ENCODE measurements around the gene TMPRSS11F.
"Not testable (repeated sequence)": the region's sequence is repeated elsewhere in the genome, so short reads cannot be mapped to it uniquely, and the experiment has no call there.

Gene TMPRSS11F

DNA sequence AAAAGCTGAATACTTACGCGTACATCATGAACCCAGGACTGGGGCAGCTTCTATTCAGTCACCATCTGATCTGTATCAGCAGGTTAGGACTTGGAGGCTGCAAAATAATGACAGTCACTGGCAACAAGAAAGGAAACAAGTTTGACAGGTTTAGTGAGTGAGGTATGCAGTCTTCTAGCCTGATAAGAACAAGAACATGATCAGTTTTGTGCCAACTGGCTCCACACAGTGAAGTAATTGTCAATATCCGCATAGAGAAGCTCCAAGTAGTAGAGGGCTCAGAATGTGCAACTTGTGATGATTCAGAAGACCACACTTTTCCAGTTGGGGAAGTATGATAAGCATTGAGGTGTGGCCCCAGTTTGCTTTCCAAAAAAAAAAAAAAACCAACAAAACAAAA, at the start of gene TMPRSS11F:
Gene TMPRSS11F, minus strand, starts transcription at position 77 of the 400 bp plus-strand sequence. Its CDS starts 49 bp downstream, at position 28.
- no peak within 1 kb of the TSS for H3K9ac ChIP-seq (ENCODE audit: low read length)
- no peaks in the 10 kb centered on the region for H3K79me2 ChIP-seq (ENCODE audit: low read length)
- H3K4me1 ChIP-seq (ENCODE audit: low read length): no peaks in the 10 kb centered on the region
- H4K20me1 ChIP-seq (ENCODE audit: insufficient read depth, low read length): no peaks in the 10 kb centered on the region
- H3K27ac ChIP-seq (ENCODE audit: low read length): no peak within 1 kb of the TSS
- no peaks in the 10 kb centered on the region for H3K36me3 ChIP-seq (replicated peaks; ENCODE audit: low read depth, low read length)
- H3K4me2 ChIP-seq (ENCODE audit: low read length): no peak within 1 kb of the TSS
- H3K27me3 ChIP-seq (ENCODE audit: low read depth, low read length): no peaks in the 10 kb centered on the region
- H3K9me3 ChIP-seq (ENCODE audit: insufficient read depth, low read length): no peaks in the 10 kb centered on the region
- H3K4me3 ChIP-seq (ENCODE audit: low read length): no peak within 1 kb of the TSS
- H2AFZ ChIP-seq (ENCODE audit: low read depth, low read length): no peak within 1 kb of the TSS
- no peak for TF ChIP-seq EZH2phosphoT487 (IDR thresholded peaks at IDR 0.05; ENCODE audit: low read depth)
- TF ChIP-seq, protein P1, sequence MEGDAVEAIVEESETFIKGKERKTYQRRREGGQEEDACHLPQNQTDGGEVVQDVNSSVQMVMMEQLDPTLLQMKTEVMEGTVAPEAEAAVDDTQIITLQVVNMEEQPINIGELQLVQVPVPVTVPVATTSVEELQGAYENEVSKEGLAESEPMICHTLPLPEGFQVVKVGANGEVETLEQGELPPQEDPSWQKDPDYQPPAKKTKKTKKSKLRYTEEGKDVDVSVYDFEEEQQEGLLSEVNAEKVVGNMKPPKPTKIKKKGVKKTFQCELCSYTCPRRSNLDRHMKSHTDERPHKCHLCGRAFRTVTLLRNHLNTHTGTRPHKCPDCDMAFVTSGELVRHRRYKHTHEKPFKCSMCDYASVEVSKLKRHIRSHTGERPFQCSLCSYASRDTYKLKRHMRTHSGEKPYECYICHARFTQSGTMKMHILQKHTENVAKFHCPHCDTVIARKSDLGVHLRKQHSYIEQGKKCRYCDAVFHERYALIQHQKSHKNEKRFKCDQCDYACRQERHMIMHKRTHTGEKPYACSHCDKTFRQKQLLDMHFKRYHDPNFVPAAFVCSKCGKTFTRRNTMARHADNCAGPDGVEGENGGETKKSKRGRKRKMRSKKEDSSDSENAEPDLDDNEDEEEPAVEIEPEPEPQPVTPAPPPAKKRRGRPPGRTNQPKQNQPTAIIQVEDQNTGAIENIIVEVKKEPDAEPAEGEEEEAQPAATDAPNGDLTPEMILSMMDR (IDR thresholded peaks at IDR 0.05; ENCODE audit: low read depth, low read length): no peak

GRCh38 chr4:68176904-68177303, 47.2 kb upstream of the TMPRSS11F start:
- peak overlapping the region; percentile 68 for H2AFZ ChIP-seq (ENCODE audit: low read depth, low read length)
- no peak for TF ChIP-seq EZH2phosphoT487 (IDR thresholded peaks at IDR 0.05; ENCODE audit: low read depth)
- TF ChIP-seq, protein P1 (IDR thresholded peaks at IDR 0.05; ENCODE audit: low read depth, low read length): no peak

DNA sequence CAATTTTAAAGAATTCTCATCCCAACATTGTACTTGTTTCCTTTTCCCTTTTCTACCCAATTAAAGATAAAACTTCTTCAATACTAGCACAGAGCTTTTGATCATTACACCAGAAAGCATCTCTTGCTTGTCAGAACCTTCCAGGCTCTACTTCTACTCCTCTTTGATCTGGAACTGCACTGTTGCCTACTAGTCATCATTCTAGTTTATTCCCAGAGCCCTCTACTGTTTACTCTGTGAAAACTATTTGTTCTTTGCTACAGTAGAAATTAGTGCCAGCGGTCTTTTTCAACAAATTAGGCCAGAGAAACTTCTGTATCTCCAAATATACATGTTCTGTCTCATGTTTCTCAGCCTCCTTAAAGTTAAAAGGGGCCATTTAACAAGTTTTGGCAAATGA, 46.8 kb upstream of the TMPRSS11F start:
- Histone ChIP-seq H3K4me2 (ENCODE audit: low read length) (no peak overlapping the region), H3K9me3 (ENCODE audit: insufficient read depth, low read length) (no peaks in the 10 kb centered on the region), H3K4me3 (ENCODE audit: low read length) (no peak overlapping the region), H2AFZ (ENCODE audit: low read depth, low read length) (peak overlapping the region; percentile 68), H4K20me1 (ENCODE audit: insufficient read depth, low read length) (no peaks in the 10 kb centered on the region), H3K79me2 (ENCODE audit: low read length) (no peaks in the 10 kb centered on the region), H3K27me3 (ENCODE audit: low read depth, low read length) (no peaks in the 10 kb centered on the region), H3K9ac (ENCODE audit: low read length) (no peak overlapping the region), H3K36me3 (replicated peaks; ENCODE audit: low read depth, low read length) (no peaks in the 10 kb centered on the region), H3K4me1 (ENCODE audit: low read length) (no peaks in the 10 kb centered on the region), H3K27ac (ENCODE audit: low read length) (no peak overlapping the region)
- no peak for TF ChIP-seq EZH2phosphoT487 (IDR thresholded peaks at IDR 0.05; ENCODE audit: low read depth)
- TF ChIP-seq, protein P1 (IDR thresholded peaks at IDR 0.05; ENCODE audit: low read depth, low read length): peak; percentile 4; the same call in 1 of the 2 replicates

More at GRCh38 chr4:68176904-68177303, 47.2 kb upstream of the TMPRSS11F start:
- no peaks in the 10 kb centered on the region for H3K9me3 ChIP-seq (ENCODE audit: insufficient read depth, low read length)
- H3K27ac ChIP-seq (ENCODE audit: low read length): no peak overlapping the region
- H3K4me1 ChIP-seq (ENCODE audit: low read length): no peaks in the 10 kb centered on the region
- H3K27me3 ChIP-seq (ENCODE audit: low read depth, low read length): no peaks in the 10 kb centered on the region
- no peaks in the 10 kb centered on the region for H3K36me3 ChIP-seq (replicated peaks; ENCODE audit: low read depth, low read length)
- H3K4me2 ChIP-seq (ENCODE audit: low read length): no peak overlapping the region
- no peaks in the 10 kb centered on the region for H3K79me2 ChIP-seq (ENCODE audit: low read length)
- no peak overlapping the region for H3K9ac ChIP-seq (ENCODE audit: low read length)
- H4K20me1 ChIP-seq (ENCODE audit: insufficient read depth, low read length): no peaks in the 10 kb centered on the region
- no peak overlapping the region for H3K4me3 ChIP-seq (ENCODE audit: low read length)

DNA sequence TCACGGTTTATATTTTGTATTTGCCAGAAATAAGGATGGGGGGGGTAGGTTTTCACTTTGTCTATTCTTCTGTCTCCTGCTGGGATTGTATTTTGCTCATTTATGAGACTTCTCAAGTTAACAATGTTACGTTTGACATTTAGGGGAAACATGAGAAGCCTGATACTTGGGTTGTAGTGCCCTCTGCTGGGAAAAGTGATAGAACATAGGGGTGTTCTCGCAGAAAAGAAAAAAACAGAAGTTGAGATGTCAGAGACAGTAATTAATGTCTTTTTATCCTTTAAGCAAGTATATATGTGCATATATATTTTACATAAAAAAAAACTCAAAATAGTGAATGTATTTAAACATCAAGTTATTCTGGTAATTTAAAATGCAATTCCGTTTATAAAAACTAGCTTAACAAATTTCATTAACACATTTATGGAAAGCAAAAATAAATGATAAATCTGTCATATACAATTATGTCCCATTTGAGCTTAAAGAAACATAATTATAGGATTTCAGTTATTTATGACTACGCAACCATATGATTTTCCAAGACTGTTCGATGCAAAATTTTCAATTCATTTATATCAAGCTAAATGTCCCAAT, 46.0 kb upstream of the TMPRSS11F start:
- Histone ChIP-seq H3K27ac (ENCODE audit: low read length) (no peak overlapping the region), H3K27me3 (ENCODE audit: low read depth, low read length) (no peaks in the 10 kb centered on the region), H3K4me1 (ENCODE audit: low read length) (no peaks in the 10 kb centered on the region), H3K36me3 (replicated peaks; ENCODE audit: low read depth, low read length) (no peaks in the 10 kb centered on the region), H2AFZ (ENCODE audit: low read depth, low read length) (no peak overlapping the region), H3K9ac (ENCODE audit: low read length) (no peak overlapping the region), H4K20me1 (ENCODE audit: insufficient read depth, low read length) (no peaks in the 10 kb centered on the region), H3K4me3 (ENCODE audit: low read length) (no peak overlapping the region), H3K9me3 (ENCODE audit: insufficient read depth, low read length) (no peaks in the 10 kb centered on the region), H3K79me2 (ENCODE audit: low read length) (no peaks in the 10 kb centered on the region), H3K4me2 (ENCODE audit: low read length) (no peak overlapping the region)
- no peak for TF ChIP-seq EZH2phosphoT487 (IDR thresholded peaks at IDR 0.05; ENCODE audit: low read depth)
- TF ChIP-seq, protein P1 (IDR thresholded peaks at IDR 0.05; ENCODE audit: low read depth, low read length): peak; percentile 84

DNA sequence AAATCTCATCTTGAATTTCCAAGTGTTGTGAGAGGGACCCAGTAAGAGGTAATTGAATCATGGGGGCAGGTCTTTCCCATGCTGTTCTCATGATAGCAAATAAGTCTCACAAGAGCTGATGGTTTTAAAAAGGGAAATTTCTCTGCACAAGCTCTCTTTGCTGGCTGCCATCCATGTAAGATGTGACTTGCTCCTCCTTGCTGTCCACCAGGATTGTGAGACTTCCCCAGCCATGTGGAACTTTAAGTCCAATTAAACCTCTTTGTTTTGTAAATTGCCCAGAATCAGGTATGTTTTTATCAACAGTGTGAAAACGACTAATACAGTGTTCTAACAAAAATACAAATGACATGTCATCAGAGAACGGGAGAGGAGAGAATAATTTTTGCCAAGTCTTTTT, 44.7 kb upstream of the TMPRSS11F start:
- not testable (repeated sequence) for H4K20me1 ChIP-seq (ENCODE audit: insufficient read depth, low read length); H3K36me3 ChIP-seq (replicated peaks; ENCODE audit: low read depth, low read length); H3K4me3 ChIP-seq (ENCODE audit: low read length); H3K9me3 ChIP-seq (ENCODE audit: insufficient read depth, low read length); H3K79me2 ChIP-seq (ENCODE audit: low read length); H3K4me1 ChIP-seq (ENCODE audit: low read length); H3K27ac ChIP-seq (ENCODE audit: low read length); H2AFZ ChIP-seq (ENCODE audit: low read depth, low read length); H3K4me2 ChIP-seq (ENCODE audit: low read length); H3K9ac ChIP-seq (ENCODE audit: low read length); H3K27me3 ChIP-seq (ENCODE audit: low read depth, low read length)

- H3K4me2 ChIP-seq (ENCODE audit: low read length); H3K9me3 ChIP-seq (ENCODE audit: insufficient read depth, low read length); H3K9ac ChIP-seq (ENCODE audit: low read length); H3K4me3 ChIP-seq (ENCODE audit: low read length); H3K36me3 ChIP-seq (replicated peaks; ENCODE audit: low read depth, low read length); H3K27ac ChIP-seq (ENCODE audit: low read length); H2AFZ ChIP-seq (ENCODE audit: low read depth, low read length); H3K27me3 ChIP-seq (ENCODE audit: low read depth, low read length); H3K4me1 ChIP-seq (ENCODE audit: low read length); H3K79me2 ChIP-seq (ENCODE audit: low read length); H4K20me1 ChIP-seq (ENCODE audit: insufficient read depth, low read length): not testable (repeated sequence)
Observed at GRCh38 chr4:68172147-68172546, 42.5 kb upstream of the TMPRSS11F start.

Data from OCI-LY3 (cell line).